D341Med (cell line): ENCODE data around the gene PIGV.

Source experiments
- DNase-seq: peaks from one replicate; pipeline ENCODE4 v3.0.0; 2012; ENCODE audit warnings: low spot score

PIGV gene

GRCh38 chr1:26774462-26774861 lies 13.3 kb upstream of the PIGV start:
- no peak for DNase-seq

DNA sequence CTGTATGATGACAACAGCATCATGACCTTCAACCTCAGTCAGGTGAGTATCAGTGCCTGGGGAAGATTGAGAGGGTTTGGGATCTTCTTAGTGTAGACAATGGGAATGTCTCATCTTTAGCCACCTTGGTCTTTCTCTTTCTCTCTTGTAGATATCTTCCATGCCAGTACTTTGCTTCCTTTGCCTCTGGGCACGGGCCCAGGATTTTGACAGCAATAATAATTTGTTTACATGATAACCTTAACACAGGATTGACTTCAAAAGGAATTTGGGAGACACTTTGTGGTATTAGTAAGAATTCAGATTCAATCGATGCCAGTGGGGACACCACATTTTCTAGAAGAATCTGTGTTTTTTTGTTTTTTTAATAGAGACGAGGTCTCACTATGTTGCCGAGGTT lies 12.1 kb upstream of the PIGV start:
- no peak for DNase-seq

DNA sequence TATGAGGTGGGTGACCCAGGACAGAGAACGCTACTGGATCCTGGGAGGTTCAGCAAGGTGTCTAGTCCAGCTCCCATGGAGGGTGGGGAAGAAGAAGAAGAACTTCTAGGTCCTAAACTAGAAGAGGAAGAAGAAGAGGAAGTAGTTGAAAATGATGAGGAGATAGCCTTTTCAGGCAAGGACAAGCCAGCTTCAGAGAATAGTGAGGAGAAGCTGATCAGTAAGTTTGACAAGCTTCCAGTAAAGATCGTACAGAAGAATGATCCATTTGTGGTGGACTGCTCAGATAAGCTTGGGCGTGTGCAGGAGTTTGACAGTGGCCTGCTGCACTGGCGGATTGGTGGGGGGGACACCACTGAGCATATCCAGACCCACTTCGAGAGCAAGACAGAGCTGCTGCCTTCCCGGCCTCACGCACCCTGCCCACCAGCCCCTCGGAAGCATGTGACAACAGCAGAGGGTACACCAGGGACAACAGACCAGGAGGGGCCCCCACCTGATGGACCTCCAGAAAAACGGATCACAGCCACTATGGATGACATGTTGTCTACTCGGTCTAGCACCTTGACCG lies 8.6 kb upstream of the PIGV start:
- no peak for DNase-seq

DNA sequence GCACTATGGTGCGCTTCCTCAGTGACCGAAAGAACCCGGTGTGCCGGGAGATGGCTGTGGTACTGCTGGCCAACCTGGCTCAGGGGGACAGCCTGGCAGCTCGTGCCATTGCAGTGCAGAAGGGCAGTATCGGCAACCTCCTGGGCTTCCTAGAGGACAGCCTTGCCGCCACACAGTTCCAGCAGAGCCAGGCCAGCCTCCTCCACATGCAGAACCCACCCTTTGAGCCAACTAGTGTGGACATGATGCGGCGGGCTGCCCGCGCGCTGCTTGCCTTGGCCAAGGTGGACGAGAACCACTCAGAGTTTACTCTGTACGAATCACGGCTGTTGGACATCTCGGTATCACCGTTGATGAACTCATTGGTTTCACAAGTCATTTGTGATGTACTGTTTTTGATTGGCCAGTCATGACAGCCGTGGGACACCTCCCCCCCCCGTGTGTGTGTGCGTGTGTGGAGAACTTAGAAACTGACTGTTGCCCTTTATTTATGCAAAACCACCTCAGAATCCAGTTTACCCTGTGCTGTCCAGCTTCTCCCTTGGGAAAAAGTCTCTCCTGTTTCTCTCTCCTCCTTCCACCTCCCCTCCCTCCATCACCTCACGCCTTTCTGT lies 7.3 kb upstream of the PIGV start:
- DNase-seq = no peak

- no peak for DNase-seq
Observed at GRCh38 chr1:26781206-26781825, 6.4 kb upstream of the PIGV start.

GRCh38 chr1:26782521-26783212 lies 5.1 kb upstream of the PIGV start:
- no peak for DNase-seq

DNA sequence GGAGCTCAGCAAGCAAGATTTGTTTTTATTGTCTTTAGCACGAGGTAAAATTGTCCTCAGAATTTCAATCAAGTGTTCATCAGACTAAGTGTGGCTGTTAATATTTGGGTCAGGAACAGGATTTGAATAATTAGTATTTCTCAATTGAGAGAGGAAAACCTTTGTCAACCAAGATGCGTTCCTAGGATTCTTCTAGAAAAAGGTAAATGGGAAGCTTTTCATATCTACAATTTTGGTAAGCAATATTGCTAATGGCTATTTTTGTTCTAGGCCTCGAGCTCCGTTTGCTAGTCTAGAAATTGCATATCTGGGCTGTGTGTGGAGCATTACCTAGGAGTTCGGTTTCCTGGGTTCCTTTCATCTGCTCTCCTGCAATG lies 4.1 kb upstream of the PIGV start:
- no peak for DNase-seq

DNA sequence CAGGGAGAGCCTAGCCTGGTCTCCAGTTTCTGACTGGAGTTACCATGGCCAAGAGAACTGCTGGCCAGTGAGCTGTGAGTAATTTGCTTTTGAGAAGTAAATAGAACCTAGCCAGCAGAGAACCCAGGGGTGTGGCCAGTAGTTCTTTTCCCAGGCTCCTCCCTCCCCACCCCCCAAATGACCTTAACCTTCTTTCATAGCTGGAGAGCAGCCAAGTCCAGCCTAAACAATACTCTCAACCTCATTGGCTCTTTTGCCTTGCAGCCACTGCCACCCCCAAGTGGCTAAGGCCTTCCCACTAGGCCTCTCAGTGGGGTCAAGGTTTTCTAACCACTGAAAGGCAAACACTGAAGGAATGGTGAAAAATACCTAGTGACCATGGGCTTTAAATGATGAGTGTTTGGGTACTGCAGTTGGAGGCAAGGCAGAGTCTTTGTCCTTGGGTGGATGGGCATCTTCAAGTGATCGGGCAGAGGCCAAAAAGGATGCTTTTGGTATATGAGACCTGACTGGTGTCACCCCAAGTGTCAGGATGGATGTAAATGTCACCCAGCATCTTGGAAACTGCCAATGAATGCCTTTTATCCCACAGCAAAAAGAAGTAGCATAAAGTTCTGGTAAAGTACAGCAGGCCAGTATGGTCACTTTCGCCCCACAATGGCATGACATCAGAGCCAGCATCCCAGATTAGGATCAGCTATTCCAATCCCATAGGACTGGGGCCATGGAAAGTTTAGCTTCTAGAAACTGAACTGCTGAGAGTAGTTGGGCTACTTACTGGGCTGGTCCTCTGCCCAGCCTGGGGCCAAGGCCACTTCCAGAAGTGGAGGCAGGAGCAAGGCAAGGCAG lies 3.5 kb upstream of the PIGV start:
- no peak for DNase-seq

GRCh38 chr1:26784886-26785285 lies 2.9 kb upstream of the PIGV start:
- DNase-seq = no peak

GRCh38 chr1:26785611-26786436 lies 1.9 kb upstream of the PIGV start:
- no peak for DNase-seq

- no peak for DNase-seq
Observed at GRCh38 chr1:26786437-26787380, 1.0 kb upstream of the PIGV start.

- DNase-seq = no peak
Observed at GRCh38 chr1:26787381-26787705, 407 bp upstream of the PIGV start.

- DNase-seq = no peak
Observed at GRCh38 chr1:26788515-26788785, 700 bp downstream of the PIGV start.

- DNase-seq = peak; percentile 83
Observed at GRCh38 chr1:26788836-26789611, 1.3 kb downstream of the PIGV start.

GRCh38 chr1:26789612-26789865 lies 1.8 kb downstream of the PIGV start:
- no peak for DNase-seq

- no peak for DNase-seq
Observed at GRCh38 chr1:26789931-26790330, 2.2 kb downstream of the PIGV start.

- DNase-seq = no peak
Observed at GRCh38 chr1:26790551-26790953, 2.8 kb downstream of the PIGV start.

GRCh38 chr1:26791148-26791547 lies 3.4 kb downstream of the PIGV start:
- DNase-seq = no peak

DNA sequence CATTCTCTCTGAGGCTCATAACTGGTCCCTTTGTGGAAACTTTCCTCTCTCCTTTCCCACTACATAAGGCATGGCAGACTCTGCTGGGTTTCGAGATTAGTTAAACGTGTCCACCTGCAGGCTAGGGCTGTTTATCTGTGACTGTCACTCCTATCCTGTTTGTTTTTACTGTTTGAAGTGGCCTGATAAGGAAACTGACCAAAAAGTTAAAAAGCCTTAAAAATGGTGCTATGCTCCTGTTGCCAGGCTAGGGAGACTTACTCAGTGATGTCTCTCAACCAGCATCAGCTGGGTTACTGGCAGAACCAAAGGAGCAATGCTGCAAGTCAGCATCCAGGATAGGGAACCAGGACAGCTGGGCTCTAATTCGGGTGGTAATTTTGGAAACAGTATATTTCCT lies 3.9 kb downstream of the PIGV start:
- no peak for DNase-seq

DNA sequence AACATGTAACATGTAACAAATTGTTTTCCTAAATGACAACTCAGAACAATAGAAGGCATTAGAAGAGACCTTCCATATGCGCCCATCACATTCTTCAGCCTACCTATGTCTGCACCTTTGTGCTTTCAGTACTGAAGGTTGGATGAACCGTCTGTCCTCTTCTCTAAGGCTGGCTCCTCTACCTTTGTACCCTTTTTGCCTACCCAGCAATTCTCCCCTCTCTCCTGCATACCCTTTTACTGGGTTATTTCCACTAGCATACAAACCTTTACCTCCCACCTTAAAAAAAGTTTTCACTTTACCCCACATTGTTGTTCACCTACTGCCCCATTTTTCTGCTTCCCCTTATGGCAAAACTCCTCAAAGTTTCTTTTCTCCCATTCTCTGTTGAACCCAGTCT lies 5.2 kb downstream of the PIGV start:
- DNase-seq = no peak
